HG03280 (cell line): Measurements from ENCODE around the gene CPD.

Experiments used
- ATAC-seq: cut with Tn5 transposase; IDR thresholded peaks from one replicate; pipeline ENCODE4 v1.9.1; 2021; ENCODE audit warnings: mild to moderate bottlenecking, moderate library complexity; ENCODE audit not compliant: unreplicated experiment

Gene CPD

DNA sequence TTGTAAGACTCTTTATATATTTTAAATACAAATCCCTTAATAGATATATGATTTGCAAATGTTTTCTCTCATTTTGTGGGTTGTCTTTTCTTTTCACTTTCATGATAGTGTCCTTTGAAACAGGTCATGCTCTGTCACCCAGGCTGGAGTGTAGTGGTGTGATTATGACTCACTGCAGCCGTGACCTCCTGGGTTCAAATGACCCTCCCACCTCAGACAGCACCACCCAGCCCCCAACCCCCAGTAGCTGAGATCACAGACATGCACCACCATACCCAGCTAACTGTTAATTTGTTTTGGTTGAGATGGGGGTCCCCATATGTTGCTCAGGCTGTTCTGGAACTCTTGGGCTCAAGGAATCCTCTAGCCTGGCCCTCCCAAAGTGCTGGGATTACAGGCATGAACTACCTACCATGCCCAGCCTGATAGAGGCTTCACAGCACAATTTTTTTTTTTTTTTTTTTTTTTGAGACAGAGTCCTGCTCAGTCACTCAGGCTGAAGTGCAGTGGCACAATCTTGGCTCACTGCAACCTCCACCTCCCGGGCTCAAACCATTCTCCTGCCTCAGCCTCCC lies 26.4 kb upstream of the CPD start:
- ATAC-seq = no peak

GRCh38 chr17:30354701-30355100 lies 24.0 kb upstream of the CPD start:
- ATAC-seq = no peak

DNA sequence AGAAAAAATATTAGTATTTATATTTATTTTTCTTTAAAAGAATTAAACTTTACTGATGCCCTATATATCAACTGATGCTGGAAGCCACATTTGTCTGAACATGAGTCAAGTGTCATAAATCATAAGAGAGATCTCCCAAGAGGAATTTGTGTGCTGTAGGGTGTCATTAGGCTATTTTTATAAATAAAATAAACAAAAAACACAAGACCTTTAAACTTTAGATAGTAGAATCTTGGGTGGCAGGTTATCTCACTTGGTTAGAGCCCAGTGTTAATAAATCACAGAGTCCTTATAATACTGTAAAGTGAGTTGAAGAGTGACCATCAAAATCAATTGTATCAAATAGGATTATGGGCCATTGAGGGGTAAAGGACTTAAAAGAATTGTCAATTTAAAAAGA lies 21.3 kb upstream of the CPD start:
- no peak for ATAC-seq

DNA sequence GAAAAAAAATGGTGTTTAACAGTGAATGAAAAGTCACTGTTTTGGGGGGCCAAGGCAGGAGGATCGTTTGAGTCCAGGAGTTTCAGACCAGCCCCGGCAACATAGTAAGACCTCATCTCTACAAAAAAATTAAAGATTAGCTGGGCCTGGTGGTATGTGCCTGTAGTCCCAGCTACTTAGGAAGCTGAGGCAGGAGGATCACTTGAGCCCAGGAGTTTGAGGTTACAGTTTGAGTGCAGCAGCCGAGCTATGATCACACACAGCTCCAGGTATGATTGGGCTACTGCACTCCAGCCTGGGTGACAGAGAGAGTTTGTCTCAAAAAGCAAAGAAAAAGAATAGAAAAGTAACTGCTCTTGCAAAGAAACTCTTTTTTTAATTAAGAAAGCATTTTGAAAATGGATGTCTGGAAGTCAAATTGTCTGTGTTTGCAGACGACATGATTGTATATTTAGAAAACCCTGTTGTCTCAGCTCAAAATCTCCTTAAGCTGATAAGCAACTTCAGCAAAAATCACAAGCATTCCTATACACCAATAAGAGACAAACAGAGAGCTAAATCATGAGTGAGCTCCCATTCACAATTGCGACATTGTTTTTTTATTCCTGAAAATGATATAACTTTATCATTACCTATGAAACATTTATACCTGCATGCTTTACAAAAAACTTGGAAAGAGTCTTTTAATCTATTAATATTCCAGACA lies 20.5 kb upstream of the CPD start:
- no peak for ATAC-seq

- no peak for ATAC-seq
Observed at GRCh38 chr17:30360086-30360808, 18.5 kb upstream of the CPD start.

- no peak for ATAC-seq
Observed at GRCh38 chr17:30361766-30362279, 16.9 kb upstream of the CPD start.

DNA sequence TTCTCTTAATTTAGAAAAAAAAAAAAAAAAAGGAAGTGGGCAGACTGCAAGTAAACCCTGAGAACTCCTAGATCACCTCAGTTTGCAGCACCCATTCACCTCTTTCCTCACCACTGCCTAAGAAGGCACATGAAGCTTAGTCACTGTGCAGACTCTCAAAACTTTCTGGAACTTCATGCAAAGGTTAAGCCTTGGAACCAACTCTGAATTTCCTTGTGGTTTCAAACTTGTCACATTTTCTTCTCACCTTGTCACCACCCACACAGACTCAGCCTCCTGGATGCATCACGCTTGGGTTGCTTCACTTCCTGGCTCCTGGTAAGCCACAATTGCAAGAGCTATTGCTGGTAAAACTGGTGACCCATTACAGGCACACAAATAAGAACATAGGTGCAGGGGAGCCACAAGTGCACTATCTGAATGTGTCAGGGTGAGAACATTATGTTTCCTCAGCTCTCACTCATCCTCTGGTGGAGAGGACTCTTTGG lies 15.0 kb upstream of the CPD start:
- ATAC-seq = peak; percentile 68

DNA sequence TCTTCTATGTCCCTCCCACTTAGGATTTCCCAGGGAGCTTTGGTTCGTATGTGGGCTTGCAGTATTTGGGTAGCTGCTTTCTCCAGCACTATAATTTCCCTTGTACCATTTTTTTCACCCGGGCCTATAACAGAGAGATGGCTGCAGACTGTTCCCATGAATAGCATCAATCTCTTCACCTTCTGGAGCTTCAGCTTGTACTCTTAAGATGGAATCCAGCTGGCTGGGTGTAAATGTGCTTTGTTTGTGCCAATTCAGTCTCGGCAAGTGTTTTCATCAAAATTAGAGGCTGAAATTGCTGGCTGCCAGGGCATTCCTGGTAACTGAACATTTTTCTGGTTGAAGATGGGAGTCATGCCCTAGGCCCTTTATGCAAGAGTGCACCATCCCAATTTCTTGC lies 12.2 kb upstream of the CPD start:
- ATAC-seq = no peak

GRCh38 chr17:30368912-30369720 lies 9.6 kb upstream of the CPD start:
- no peak for ATAC-seq

DNA sequence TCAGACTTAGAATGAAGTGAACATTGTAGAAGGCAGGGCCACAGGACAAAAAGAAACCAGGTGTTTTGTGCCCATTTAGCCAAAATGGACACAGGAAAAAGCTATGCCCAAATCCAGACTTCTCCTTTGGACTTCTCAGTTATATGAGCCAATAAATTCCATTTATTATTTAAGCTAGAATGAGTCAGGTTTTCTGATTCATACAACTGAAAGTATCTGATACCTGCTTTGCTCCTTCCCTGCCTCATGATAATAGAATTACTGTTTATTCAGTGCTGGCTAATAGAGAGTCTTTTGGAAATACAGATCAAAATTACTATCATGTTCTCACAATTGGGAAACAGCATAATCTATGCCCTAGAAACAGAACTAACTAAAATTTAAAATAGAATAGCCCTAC lies 8.7 kb upstream of the CPD start:
- ATAC-seq = no peak

DNA sequence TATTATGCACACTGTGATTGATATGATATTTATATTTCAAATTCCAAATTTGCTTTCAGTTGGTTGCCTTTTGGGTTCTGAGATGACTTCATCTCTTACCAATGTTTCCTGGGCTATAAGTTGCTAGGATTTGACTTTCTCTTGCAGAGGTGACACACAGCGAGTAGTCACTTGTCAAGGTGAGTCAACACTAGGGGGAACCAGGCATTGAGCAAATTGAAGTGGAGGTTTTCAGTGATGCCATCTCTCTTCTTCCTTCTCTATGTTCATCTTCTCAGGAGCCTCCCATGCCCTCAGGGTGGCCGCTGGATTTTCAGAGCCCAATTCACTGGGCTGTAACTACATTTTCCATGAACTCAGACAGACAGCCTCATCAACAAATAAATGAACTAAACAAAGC lies 6.0 kb upstream of the CPD start:
- no peak for ATAC-seq

DNA sequence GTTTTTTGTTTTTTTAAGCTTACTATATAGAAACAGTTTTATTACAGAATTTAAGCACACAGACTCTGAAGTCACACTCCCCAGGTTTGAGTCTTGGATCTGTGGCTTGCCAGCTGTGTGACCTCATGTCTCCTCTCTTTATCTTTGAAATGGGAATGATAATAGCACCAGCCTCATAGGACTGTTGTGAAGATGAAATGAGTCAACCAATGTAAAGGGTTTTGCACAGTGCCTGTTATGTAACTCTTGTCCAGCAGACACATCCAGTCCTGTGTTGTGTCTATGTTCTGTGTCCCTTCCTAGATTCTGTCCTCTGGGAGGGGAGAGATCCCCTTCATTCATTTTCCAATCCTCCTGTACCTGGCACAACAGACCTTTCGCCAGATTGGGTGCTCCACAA lies 3.1 kb upstream of the CPD start:
- no peak for ATAC-seq

DNA sequence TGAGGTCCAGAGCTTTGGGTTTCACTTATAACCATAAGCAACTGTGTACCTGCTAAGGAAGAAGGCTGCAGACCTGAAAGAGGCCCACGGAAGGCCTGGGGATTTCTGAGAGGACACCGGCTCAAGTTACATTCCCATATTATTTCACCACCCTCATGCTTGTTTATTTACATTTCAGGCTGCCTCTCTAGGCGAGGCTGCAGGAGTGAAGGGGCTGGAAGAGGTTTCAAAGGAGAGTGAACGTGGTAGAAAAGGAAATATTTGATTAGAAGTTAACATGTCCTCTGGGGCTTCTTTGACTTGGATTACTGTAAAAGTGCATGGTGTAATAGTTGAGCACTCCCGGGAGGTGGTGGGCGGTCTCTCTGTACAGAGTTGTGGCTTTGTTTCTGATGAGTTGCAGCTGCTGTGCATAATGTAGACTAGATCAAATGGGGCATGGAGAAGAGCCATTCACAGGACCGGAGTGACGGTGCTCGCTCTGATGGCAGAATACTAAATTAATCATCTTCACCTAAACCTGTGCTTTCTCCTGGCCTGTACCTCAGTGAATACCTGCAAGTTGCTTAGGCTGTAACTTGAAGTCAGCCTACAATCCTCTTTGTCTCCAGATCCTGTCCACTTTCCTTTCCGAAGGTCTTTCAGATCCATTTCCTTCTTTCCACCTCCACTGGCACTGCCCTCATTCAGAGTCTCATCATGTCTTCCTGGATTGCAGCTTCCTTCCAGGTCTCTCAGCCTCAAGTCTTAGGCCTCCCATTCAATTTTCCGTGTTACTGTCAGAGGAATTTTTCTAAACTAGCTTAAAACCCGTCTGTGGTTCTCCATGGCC lies 1.9 kb upstream of the CPD start:
- ATAC-seq = no peak

DNA sequence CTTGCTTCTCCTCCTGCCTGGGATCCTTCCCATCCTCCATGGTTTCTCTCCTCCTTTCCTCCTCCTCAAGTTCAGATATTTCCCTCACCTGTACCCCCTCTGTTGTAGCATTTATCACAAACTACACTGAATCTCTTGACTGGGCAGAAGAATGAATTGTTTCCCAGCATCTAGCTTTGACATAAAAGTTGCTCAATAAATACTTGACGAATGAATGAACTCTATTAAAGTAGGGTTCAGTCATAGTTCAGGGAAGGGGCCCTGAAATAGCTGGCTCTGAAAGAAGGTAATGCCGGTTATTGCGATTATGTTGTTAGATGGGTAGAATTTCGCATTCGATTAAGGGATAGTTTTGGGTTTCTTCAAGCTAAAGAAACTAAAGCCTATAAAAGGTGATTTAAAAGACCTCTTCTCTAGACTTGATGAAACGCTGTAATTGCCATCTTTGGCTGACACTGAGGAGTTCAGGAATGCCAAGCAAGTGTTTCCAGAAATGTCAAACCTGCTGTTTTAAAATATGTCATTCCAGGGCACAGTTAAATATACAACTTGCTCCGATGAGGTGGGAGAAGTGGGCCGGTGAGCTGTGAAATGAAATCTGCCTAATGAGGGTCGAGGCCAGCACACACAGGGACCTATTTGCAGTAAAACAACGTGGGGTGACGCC lies 1.0 kb upstream of the CPD start:
- ATAC-seq = no peak

GRCh38 chr17:30378241-30378824 lies 394 bp upstream of the CPD start:
- ATAC-seq = no peak

- ATAC-seq = peak; percentile 17
Observed at GRCh38 chr17:30379303-30379902, 676 bp downstream of the CPD start.

DNA sequence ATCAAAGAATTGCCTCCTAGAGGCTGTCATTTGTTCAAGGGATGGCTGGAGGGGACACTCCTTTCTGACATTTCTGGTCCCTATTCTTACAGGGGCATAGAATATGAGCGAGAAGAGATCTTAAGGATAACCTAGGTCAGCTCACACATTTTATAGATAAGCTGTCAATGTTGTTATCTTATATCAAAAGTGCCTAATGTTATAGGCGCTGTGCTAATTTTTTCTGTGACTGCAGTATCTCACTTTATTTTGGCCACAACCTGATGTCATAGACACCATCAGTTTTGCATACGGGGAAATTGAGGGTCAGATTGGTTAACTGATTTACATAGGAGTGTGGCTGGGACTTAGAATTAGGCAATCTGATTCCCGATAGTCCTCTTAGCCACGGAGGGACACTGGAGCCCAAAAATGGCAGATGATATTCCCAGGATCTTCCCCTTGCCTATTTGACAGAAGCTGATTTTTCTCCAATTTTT lies 1.2 kb downstream of the CPD start:
- no peak for ATAC-seq

DNA sequence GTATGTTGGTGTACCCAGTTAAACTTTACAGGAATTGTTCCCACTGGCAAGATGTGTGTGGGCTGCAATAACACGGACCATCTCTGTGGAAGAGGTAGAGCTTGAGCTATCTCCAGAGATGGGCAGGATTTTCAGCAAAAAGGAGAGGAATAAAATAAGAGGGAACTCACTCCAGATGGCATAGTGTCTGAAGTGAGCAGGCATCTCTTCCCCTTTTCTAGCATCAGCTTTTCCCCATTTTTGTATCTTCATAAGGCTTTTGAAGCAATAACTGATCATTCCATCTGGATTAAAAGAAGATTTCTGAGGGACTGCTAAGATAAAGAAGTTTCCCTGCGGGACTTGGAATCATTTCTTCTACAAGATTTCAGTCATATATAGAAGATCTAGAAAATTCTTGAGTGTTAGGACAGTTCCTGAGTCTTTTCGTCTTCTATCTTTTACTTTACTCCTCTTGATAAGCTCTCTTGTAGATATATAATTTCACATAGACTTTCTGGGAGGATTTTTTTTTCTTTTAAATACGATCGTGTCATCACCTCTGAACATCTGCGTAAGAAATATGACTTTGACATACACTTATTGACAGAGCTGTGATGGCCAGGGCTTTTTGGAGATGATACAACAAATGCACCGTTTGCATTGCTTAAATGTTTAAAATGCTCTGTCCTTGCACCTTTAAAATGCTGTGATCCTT lies 2.1 kb downstream of the CPD start:
- ATAC-seq = no peak
